Measurements from ENCODE around the gene HCST. TPM values are rescaled to one million over a fixed set of nuclear protein-coding genes. Genes with fewer than 3 reads are reported as not detected.
"Not testable (repeated sequence)": the region's sequence is repeated elsewhere in the genome, so short reads cannot be mapped to it uniquely, and the experiment has no call there.

The HCST gene
- total RNA-seq, 1 donor from 2014 or later: 2.3 TPM

DNA sequence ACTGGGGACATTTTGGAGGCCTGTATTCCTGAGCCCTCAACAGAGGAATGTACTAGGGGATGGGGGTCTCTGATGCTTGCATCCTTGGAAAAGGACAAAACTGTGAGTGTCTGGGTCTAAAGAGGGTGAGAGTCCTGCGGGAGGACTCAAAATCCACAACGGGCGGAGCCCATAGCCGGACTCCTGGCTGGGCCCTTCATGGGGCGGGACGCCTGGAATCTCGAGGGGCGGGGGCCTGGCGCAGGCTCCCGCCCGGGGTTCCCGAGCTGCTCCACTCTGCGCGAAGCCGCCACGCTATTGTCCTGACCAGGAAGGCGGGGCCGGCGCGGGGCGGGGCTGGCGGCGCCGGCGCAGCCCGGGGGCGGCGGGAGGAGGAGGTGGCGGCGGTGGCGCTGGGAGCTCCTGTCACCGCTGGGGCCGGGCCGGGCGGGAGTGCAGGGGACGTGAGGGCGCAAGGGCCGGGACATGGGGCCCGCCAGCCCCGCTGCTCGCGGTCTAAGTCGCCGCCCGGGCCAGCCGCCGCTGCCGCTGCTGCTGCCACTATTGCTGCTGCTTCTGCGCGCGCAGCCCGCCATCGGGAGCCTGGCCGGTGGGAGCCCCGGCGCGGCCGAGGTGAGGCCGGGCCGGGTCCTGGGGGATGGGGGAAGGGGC is 34.0 kb upstream of the HCST start, which contains the start of gene APLP1:
Gene APLP1 (plus strand): TSS at position 403 of the 651 bp plus-strand sequence. CDS start 63 bp downstream, at position 466.
- Histone ChIP-seq H3K27ac (replicated peaks) (peak within 1 kb of the TSS; percentile 40), H3K4me3 (peak within 1 kb of the TSS; percentile 75), H3K9me3 (replicated peaks) (no peaks in the 10 kb centered on the region), H3K36me3 (no peaks in the 10 kb centered on the region), H3K27me3 (ENCODE audit: low read depth) (peaks cover 74% of the 10 kb centered on the region), H3K4me1 (peaks cover 24% of the 10 kb centered on the region)
- no peak for TF ChIP-seq CTCF (IDR thresholded peaks at IDR 0.05; ENCODE audit: borderline replicate concordance)
- peak; percentile 74 for DNase-seq
- intact Hi-C loops (cut with micrococcal nuclease): no loop called here

DNA sequence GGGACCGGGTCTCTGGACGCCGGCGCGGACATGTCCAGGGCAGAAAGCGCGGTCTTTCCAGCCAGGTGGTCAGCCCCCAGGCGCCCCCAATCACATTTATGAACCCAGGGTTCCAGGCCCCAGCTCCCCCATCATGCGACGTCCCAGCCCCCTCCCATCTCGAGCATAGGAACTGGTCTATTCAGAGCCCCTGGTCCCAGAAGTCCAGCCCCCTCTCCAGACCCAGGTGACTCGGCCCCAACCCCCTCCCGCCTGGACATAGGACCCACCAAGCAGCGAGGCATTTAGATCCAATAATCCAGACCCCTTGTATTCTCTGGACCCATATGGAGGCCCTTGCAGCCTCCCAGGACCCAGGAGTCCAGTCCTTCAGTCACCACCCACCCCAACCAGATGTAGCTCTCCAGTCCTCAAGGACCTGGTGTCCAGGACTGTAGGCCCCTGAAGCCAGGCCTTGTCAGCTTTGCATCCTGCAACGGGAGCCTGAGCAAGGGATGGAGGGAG is 33.5 kb upstream of the HCST start:
- Histone ChIP-seq H3K27ac (replicated peaks) (peak overlapping the region; percentile 40), H3K4me1 (peaks cover 24% of the 10 kb centered on the region), H3K36me3 (no peaks in the 10 kb centered on the region), H3K4me3 (peak overlapping the region; percentile 75), H3K27me3 (ENCODE audit: low read depth) (peaks cover 68% of the 10 kb centered on the region), H3K9me3 (replicated peaks) (no peaks in the 10 kb centered on the region)
- no peak for DNase-seq
- intact Hi-C loops (cut with micrococcal nuclease): no loop called here
- no peak for TF ChIP-seq CTCF (IDR thresholded peaks at IDR 0.05; ENCODE audit: borderline replicate concordance)

- Histone ChIP-seq H3K27ac (replicated peaks) (no peak overlapping the region), H3K4me1 (peaks cover 24% of the 10 kb centered on the region), H3K36me3 (no peaks in the 10 kb centered on the region), H3K27me3 (ENCODE audit: low read depth) (peaks cover 63% of the 10 kb centered on the region), H3K4me3 (peak overlapping the region; percentile 75), H3K9me3 (replicated peaks) (no peaks in the 10 kb centered on the region)
- intact Hi-C loops (cut with micrococcal nuclease): no loop called here
- no peak for TF ChIP-seq CTCF (IDR thresholded peaks at IDR 0.05; ENCODE audit: borderline replicate concordance)
- peak; percentile 67 for DNase-seq
Measured at GRCh38 chr19:35869327-35870123, 32.8 kb upstream of the HCST start.

- H3K27ac ChIP-seq (replicated peaks); H3K36me3 ChIP-seq; H3K9me3 ChIP-seq (replicated peaks); intact Hi-C loops (cut with micrococcal nuclease); DNase-seq: not testable (repeated sequence)
- peaks cover 24% of the 10 kb centered on the region for H3K4me1 ChIP-seq
- H3K27me3 ChIP-seq (ENCODE audit: low read depth): peaks cover 56% of the 10 kb centered on the region
- H3K4me3 ChIP-seq: peak overlapping the region; percentile 75
Measured at GRCh38 chr19:35870124-35870736, 32.1 kb upstream of the HCST start.

- intact Hi-C loops (cut with micrococcal nuclease): no loop called here
- no peaks in the 10 kb centered on the region for H3K36me3 ChIP-seq
- TF ChIP-seq CTCF (IDR thresholded peaks at IDR 0.05; ENCODE audit: borderline replicate concordance): no peak
- H3K4me3 ChIP-seq: no peak overlapping the region
- peaks cover 50% of the 10 kb centered on the region for H3K27me3 ChIP-seq (ENCODE audit: low read depth)
- DNase-seq: no peak
- H3K27ac ChIP-seq (replicated peaks): no peak overlapping the region
- H3K9me3 ChIP-seq (replicated peaks): no peaks in the 10 kb centered on the region
- peaks cover 24% of the 10 kb centered on the region for H3K4me1 ChIP-seq
Measured at GRCh38 chr19:35870798-35871197, 31.5 kb upstream of the HCST start.
